Fibroblast of lung (primary cell): ENCODE results near the gene CCDC116. TPM values are rescaled to one million over a fixed set of nuclear protein-coding genes. Genes with fewer than 3 reads are reported as not detected.
"Not testable (repeated sequence)": the region's sequence is repeated elsewhere in the genome, so short reads cannot be mapped to it uniquely, and the experiment has no call there.

Source experiments
- DNase-seq, 2 donors: peaks; one replicate each; pipeline versions ENCODE4 v3.0.0 to v3.0.0-alpha.2; 2010; ENCODE audit warnings: low read depth in 2 of 2
- H2AFZ ChIP-seq: 2 replicates; pipeline ENCODE4 v1.5.1; 2012; ENCODE audit warnings: low read length, control low read depth, inconsistent platforms
- H3K27ac ChIP-seq: 2 replicates; pipeline ENCODE4 v1.5.1; 2011; ENCODE audit warnings: low read length, control low read depth; ENCODE audit not compliant: insufficient read depth
- H3K27me3 ChIP-seq: 2 replicates; pipeline ENCODE4 v1.5.1; 2011; ENCODE audit warnings: mild to moderate bottlenecking, low read length; ENCODE audit not compliant: control insufficient read depth, insufficient read depth
- H3K36me3 ChIP-seq: 2 replicates; pipeline ENCODE4 v1.5.1; 2011; ENCODE audit warnings: low read length; ENCODE audit not compliant: control insufficient read depth, insufficient read depth
- H3K4me1 ChIP-seq: 2 replicates; pipeline ENCODE4 v1.5.1; 2011; ENCODE audit warnings: low read length; ENCODE audit not compliant: control insufficient read depth, insufficient read depth; ENCODE audit errors: extremely low read depth
- H3K4me2 ChIP-seq: 2 replicates; pipeline ENCODE4 v1.5.1; 2011; ENCODE audit warnings: low read length, control low read depth; ENCODE audit not compliant: insufficient read depth; ENCODE audit errors: extremely low read depth
- H3K4me3 ChIP-seq, 4 experiments: fragments of 200-600 bp in 1 of 4; sonication (generic) in 1 of 4; replicated peaks in 1 of 4; 2 replicates each; pipeline ENCODE4 v1.5.1; 2011 to 2016; ENCODE audit warnings: low read length in 4 of 4, low read depth in 3 of 4, mild to moderate bottlenecking in 3 of 4, control low read depth in 2 of 4, inconsistent platforms in 1 of 4, mixed read lengths in 1 of 4; ENCODE audit not compliant: insufficient read depth in 1 of 4; ENCODE audit errors: control extremely low read depth in 1 of 4
- H3K79me2 ChIP-seq: 2 replicates; pipeline ENCODE4 v1.5.1; 2012; ENCODE audit warnings: mild to moderate bottlenecking, low read length, inconsistent platforms; ENCODE audit not compliant: control insufficient read depth, insufficient read depth
- H3K9ac ChIP-seq: 2 replicates; pipeline ENCODE4 v1.5.1; 2011; ENCODE audit warnings: mild to moderate bottlenecking, low read length, control low read depth; ENCODE audit not compliant: insufficient read depth
- H3K9me3 ChIP-seq: 2 replicates; pipeline ENCODE4 v1.5.1; 2012; ENCODE audit warnings: low read depth, low read length; ENCODE audit not compliant: control insufficient read depth, insufficient read depth
- H4K20me1 ChIP-seq: 2 replicates; pipeline ENCODE4 v1.5.1; 2011; ENCODE audit warnings: low read length; ENCODE audit not compliant: control insufficient read depth, insufficient read depth; ENCODE audit errors: extremely low read depth
- EZH2 ChIP-seq: IDR thresholded peaks from 2 replicates; pipeline ENCODE4 v1.5.1; 2012; ENCODE audit warnings: low read length, control low read depth, mild to moderate bottlenecking; ENCODE audit errors: missing control alignments
- polyA plus RNA-seq, 2 donors: library from polyadenylated mRNA; depleted of rRNA in 1 of 2; stranded (reverse) in 1 of 2; unstranded in 1 of 2; fragments of >200 nt; gene quantifications; 2 replicates each; pipeline ENCODE4 v1.2.1, GENCODE V29; 2011 to 2012; ENCODE audit warnings: missing spikeins in 1 of 2
- total RNA-seq: library from RNA; depleted of rRNA; stranded (reverse); fragments of >200 nt; gene quantifications from 2 replicates; pipeline ENCODE4 v1.2.1, GENCODE V29; 2014
- TF ChIP-seq, protein P1 (sequence below), 2 donors: IDR thresholded peaks in 1 of 2; conservative IDR thresholded peaks in 1 of 2; 1 replicate in 1 of 2; 2 replicates in 1 of 2; pipeline ENCODE4 v1.5.1; 2011 to 2012; ENCODE audit warnings: low read length in 2 of 2, control low read depth in 1 of 2, inconsistent platforms in 1 of 2, low read depth in 1 of 2, mild to moderate bottlenecking in 1 of 2

Gene CCDC116
- total and polyA plus RNA-seq, 2 donors (not counting 1 experiment from before 2014, with no cell fraction given), result 0.03 to 0.17 TPM

DNA sequence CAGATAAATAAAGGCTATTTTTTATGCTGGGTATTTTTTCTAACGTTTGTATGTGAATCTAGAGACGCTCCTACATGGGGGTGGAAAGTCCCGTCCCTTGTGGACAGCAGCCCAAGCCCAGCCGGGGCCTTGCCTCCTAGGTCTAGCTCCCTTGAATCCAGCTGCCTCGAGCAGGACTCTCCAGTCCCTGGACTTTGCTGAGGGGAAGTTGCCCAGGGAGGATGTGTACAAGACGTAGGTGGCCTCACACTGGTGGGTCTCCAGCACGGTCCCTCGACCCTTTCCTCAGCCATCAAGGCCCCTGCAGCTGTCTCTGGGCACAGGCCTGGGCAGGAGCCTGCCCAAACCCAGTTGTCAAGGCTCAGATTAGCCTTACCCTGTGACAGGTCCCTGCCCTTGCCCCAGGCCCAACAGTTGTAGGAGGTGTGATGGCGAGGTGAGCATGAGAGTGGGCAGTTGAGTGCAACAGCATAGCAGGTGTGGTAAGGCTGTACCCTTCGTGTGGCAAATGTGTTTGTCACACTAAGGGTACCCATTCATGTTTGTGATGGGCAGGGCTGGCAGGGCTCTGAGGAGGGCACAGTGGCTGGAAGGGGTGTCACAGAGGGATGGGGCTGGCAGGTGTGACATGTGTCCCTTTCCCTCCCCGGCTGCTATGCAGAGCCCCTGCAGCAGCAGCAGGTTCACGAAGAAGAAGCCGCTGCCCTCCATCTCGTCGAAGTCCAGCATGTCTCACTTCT, 3.4 kb downstream of the CCDC116 start:
- Histone ChIP-seq H4K20me1 (no peaks in the 10 kb centered on the region), H3K79me2 (no peaks in the 10 kb centered on the region), H3K9me3 (no peaks in the 10 kb centered on the region), H3K4me3 (no peak overlapping the region), H3K27ac (no peak overlapping the region), H3K4me1 (no peaks in the 10 kb centered on the region), H3K9ac (no peak overlapping the region), H3K4me2 (no peak overlapping the region), H3K27me3 (no peaks in the 10 kb centered on the region), H2AFZ (no peak overlapping the region), H3K36me3 (no peaks in the 10 kb centered on the region)
- no peak for DNase-seq
- no peak for TF ChIP-seq EZH2
- TF ChIP-seq, protein P1, sequence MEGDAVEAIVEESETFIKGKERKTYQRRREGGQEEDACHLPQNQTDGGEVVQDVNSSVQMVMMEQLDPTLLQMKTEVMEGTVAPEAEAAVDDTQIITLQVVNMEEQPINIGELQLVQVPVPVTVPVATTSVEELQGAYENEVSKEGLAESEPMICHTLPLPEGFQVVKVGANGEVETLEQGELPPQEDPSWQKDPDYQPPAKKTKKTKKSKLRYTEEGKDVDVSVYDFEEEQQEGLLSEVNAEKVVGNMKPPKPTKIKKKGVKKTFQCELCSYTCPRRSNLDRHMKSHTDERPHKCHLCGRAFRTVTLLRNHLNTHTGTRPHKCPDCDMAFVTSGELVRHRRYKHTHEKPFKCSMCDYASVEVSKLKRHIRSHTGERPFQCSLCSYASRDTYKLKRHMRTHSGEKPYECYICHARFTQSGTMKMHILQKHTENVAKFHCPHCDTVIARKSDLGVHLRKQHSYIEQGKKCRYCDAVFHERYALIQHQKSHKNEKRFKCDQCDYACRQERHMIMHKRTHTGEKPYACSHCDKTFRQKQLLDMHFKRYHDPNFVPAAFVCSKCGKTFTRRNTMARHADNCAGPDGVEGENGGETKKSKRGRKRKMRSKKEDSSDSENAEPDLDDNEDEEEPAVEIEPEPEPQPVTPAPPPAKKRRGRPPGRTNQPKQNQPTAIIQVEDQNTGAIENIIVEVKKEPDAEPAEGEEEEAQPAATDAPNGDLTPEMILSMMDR (conservative IDR thresholded peaks at IDR 0.05 in 1 of 2, IDR thresholded peaks at IDR 0.05 in 1 of 2; ENCODE audit: low read depth in 1 of 2, low read length in 2 of 2), result no peak

DNA sequence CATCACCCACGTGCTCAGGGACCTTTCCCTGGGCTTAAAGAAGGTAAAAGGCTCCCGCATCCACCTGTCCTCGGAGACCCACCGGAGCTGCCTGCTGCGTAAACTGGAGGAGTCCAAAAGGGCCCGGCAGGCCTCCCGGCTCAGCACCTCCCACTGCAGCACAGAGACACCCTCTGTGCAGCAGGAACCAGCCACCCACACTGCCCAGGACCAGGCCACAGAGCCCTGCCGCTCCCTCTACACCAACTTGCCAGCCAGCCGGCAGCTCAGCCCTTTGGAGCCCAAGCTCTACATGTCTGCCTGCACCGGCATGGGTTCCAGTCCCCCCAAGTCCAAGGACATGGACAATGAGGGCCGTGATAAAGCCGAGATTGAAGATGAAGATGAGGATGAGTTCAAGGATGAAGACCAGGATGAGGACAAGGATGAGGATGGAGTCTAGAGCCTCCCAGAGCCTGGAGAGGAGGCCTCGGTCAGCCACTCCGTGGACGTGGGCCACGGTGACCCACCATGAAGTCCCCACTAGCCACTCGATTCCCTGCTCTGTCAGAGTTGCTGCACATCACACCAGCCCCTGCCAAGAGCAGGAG, 4.2 kb downstream of the CCDC116 start:
- H3K4me1 ChIP-seq, result peaks cover 6% of the 10 kb centered on the region
- no peak for TF ChIP-seq EZH2
- TF ChIP-seq, protein P1 (conservative IDR thresholded peaks at IDR 0.05 in 1 of 2, IDR thresholded peaks at IDR 0.05 in 1 of 2; ENCODE audit: low read depth in 1 of 2, low read length in 2 of 2), result no peak
- H3K79me2 ChIP-seq, result no peaks in the 10 kb centered on the region
- no peaks in the 10 kb centered on the region for H3K27me3 ChIP-seq
- no peak overlapping the region for H2AFZ ChIP-seq
- H3K9ac ChIP-seq, result no peak overlapping the region
- no peaks in the 10 kb centered on the region for H3K9me3 ChIP-seq
- no peak overlapping the region for H3K4me3 ChIP-seq
- H4K20me1 ChIP-seq, result no peaks in the 10 kb centered on the region
- H3K4me2 ChIP-seq, result no peak overlapping the region
- H3K27ac ChIP-seq, result no peak overlapping the region
- no peaks in the 10 kb centered on the region for H3K36me3 ChIP-seq
- no peak for DNase-seq

DNA sequence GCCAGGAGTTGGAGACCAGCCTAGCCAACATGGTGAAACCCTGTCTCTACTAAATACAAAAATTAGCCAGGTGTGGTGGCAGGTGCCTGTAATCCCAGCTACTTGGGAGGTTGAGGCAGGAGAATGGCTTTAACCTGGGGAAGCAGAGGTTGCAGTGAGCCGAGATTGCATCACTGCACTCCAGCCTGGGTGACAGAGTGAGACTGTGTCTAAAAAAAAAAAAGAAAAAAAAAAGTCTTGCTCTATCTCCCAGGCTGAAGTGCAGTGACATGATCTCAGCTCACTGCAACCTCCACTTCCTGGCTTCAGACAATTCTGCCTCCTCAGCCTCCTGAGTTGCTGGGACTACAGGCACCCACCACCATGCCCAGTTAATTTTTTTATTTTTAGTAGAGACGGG, 4.9 kb downstream of the CCDC116 start:
- H3K9me3 ChIP-seq, H3K9ac ChIP-seq, H3K4me2 ChIP-seq, H4K20me1 ChIP-seq, H3K4me1 ChIP-seq, H3K27me3 ChIP-seq, H3K36me3 ChIP-seq, H3K79me2 ChIP-seq, H3K27ac ChIP-seq, H3K4me3 ChIP-seq, DNase-seq, H2AFZ ChIP-seq: not testable (repeated sequence)
